ENCODE measurements around the gene GPATCH11.

- TF ChIP-seq EP300 (IDR thresholded peaks at IDR 0.05) (no peak), CTCF (IDR thresholded peaks at IDR 0.05) (no peak), POLR2A (IDR thresholded peaks at IDR 0.05) (no peak), POLR2AphosphoS5 (IDR thresholded peaks at IDR 0.05) (no peak)
Observed at GRCh38 chr2:37148325-37148724, 64.0 kb downstream of the GPATCH11 start.

Measured in gastroesophageal sphincter (tissue), 3 donors.